Glutamatergic neuron (in vitro differentiated cells): ENCODE data around the gene GAS5. TPM values are rescaled to one million over a fixed set of nuclear protein-coding genes. Genes with fewer than 3 reads are reported as not detected.
"Not testable (repeated sequence)": the region's sequence is repeated elsewhere in the genome, so short reads cannot be mapped to it uniquely, and the experiment has no call there.

Source experiments
- DNase-seq: peaks from one replicate; pipeline ENCODE4 v3.0.0; 2022
- H3K27ac Mint-ChIP-seq: one replicate; pipeline ENCODE4 v1.8.0; 2020; ENCODE audit warnings: mild to moderate bottlenecking, mixed read lengths, inconsistent platforms; ENCODE audit not compliant: unreplicated experiment
- H3K27me3 Mint-ChIP-seq: one replicate; pipeline ENCODE4 v1.8.0; 2020; ENCODE audit warnings: mild to moderate bottlenecking, moderate library complexity, mixed read lengths, inconsistent platforms; ENCODE audit not compliant: unreplicated experiment
- H3K36me3 Mint-ChIP-seq: one replicate; pipeline ENCODE4 v1.8.0; 2020; ENCODE audit warnings: mild to moderate bottlenecking, mixed read lengths, inconsistent platforms; ENCODE audit not compliant: unreplicated experiment
- H3K4me1 Mint-ChIP-seq: one replicate; pipeline ENCODE4 v1.8.0; 2020; ENCODE audit warnings: mild to moderate bottlenecking, low read depth, mixed read lengths, inconsistent platforms; ENCODE audit not compliant: unreplicated experiment
- H3K4me3 Mint-ChIP-seq: one replicate; pipeline ENCODE4 v1.8.0; 2020; ENCODE audit warnings: mild to moderate bottlenecking, mixed read lengths, inconsistent platforms; ENCODE audit not compliant: unreplicated experiment
- H3K9me3 Mint-ChIP-seq: one replicate; pipeline ENCODE4 v1.8.0; 2020; ENCODE audit warnings: mild to moderate bottlenecking, moderate library complexity, mixed read lengths, inconsistent platforms; ENCODE audit not compliant: unreplicated experiment
- total RNA-seq: library from RNA; stranded (reverse); fragmentation: NEBNext Ultra II Directional; extraction: Animal tissue kit (Norgen Biotek cat#: 25700); gene quantifications from one replicate; pipeline ENCODE4 v1.2.1, GENCODE V29; 2021; ENCODE audit not compliant: unreplicated experiment
- TF ChIP-seq, protein P1 (sequence below): fragments of 200-600 bp; sonication (generic); IDR thresholded peaks from one replicate; pipeline ENCODE4 v1.5.0; 2021; ENCODE audit not compliant: partially characterized antibody, unreplicated experiment

GAS5 gene
- total RNA-seq, 1 donor from 2014 or later, result 281 TPM

DNA sequence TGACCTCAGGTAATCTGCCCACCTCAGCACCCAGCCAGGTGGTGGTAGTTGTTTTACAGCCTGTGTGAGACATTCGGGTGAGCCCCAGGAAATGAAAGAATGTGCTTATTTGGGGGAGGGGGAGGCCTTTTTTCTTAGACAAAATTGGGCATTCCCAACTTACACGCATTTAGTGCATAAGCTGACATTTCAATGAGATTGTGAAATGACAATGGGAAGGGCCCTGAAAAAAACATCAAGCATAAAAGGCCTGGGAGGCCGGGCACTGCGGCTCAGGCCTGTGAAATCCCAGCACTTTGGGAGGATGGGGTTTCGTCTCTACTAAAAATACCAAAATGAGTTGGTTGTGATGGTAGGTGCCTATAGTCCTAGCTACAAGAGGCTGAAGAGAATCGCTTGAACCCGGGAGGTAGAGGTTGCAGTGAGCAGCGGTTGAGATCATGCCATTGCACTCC, 5.0 kb downstream of the GAS5 start:
- H3K4me1 Mint-ChIP-seq, result peaks cover 17% of the 10 kb centered on the region
- TF ChIP-seq, protein P1, sequence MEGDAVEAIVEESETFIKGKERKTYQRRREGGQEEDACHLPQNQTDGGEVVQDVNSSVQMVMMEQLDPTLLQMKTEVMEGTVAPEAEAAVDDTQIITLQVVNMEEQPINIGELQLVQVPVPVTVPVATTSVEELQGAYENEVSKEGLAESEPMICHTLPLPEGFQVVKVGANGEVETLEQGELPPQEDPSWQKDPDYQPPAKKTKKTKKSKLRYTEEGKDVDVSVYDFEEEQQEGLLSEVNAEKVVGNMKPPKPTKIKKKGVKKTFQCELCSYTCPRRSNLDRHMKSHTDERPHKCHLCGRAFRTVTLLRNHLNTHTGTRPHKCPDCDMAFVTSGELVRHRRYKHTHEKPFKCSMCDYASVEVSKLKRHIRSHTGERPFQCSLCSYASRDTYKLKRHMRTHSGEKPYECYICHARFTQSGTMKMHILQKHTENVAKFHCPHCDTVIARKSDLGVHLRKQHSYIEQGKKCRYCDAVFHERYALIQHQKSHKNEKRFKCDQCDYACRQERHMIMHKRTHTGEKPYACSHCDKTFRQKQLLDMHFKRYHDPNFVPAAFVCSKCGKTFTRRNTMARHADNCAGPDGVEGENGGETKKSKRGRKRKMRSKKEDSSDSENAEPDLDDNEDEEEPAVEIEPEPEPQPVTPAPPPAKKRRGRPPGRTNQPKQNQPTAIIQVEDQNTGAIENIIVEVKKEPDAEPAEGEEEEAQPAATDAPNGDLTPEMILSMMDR, result no peak
- peaks cover 2% of the 10 kb centered on the region for H3K27me3 Mint-ChIP-seq
- no peak for DNase-seq
- no peak overlapping the region for H3K27ac Mint-ChIP-seq
- peaks cover 4% of the 10 kb centered on the region for H3K36me3 Mint-ChIP-seq
- no peak overlapping the region for H3K4me3 Mint-ChIP-seq
- H3K9me3 Mint-ChIP-seq, result peaks cover 5% of the 10 kb centered on the region

GRCh38 chr1:173862146-173862768, 5.5 kb downstream of the GAS5 start:
- DNase-seq, H3K4me3 Mint-ChIP-seq, H3K36me3 Mint-ChIP-seq, H3K9me3 Mint-ChIP-seq, H3K27ac Mint-ChIP-seq, H3K27me3 Mint-ChIP-seq: not testable (repeated sequence)
- peaks cover 17% of the 10 kb centered on the region for H3K4me1 Mint-ChIP-seq

- H3K4me3 Mint-ChIP-seq, result no peak overlapping the region
- H3K4me1 Mint-ChIP-seq, result peaks cover 17% of the 10 kb centered on the region
- H3K9me3 Mint-ChIP-seq, result peaks cover 2% of the 10 kb centered on the region
- DNase-seq, result no peak
- TF ChIP-seq, protein P1, result no peak
- no peak overlapping the region for H3K27ac Mint-ChIP-seq
- H3K27me3 Mint-ChIP-seq, result no peaks in the 10 kb centered on the region
- H3K36me3 Mint-ChIP-seq, result peaks cover 4% of the 10 kb centered on the region
Observed at GRCh38 chr1:173861731-173862145, 6.1 kb downstream of the GAS5 start.

- peaks cover under 1% of the 10 kb centered on the region for H3K4me1 Mint-ChIP-seq
- H3K27ac Mint-ChIP-seq, result no peak overlapping the region
- no peaks in the 10 kb centered on the region for H3K36me3 Mint-ChIP-seq
Observed at GRCh38 chr1:173860065-173860464, 7.7 kb downstream of the GAS5 start.

GRCh38 chr1:173859547-173859946, 8.2 kb downstream of the GAS5 start:
- not testable (repeated sequence) for H3K27ac Mint-ChIP-seq, DNase-seq, H3K36me3 Mint-ChIP-seq, H3K27me3 Mint-ChIP-seq, H3K4me1 Mint-ChIP-seq, H3K9me3 Mint-ChIP-seq, H3K4me3 Mint-ChIP-seq

More at GRCh38 chr1:173860065-173860464, 7.7 kb downstream of the GAS5 start:
- Mint-ChIP-seq H3K27me3 (no peaks in the 10 kb centered on the region), H3K9me3 (peaks cover 2% of the 10 kb centered on the region), H3K4me3 (no peak overlapping the region)
- no peak for DNase-seq
- TF ChIP-seq, protein P1, result no peak

DNA sequence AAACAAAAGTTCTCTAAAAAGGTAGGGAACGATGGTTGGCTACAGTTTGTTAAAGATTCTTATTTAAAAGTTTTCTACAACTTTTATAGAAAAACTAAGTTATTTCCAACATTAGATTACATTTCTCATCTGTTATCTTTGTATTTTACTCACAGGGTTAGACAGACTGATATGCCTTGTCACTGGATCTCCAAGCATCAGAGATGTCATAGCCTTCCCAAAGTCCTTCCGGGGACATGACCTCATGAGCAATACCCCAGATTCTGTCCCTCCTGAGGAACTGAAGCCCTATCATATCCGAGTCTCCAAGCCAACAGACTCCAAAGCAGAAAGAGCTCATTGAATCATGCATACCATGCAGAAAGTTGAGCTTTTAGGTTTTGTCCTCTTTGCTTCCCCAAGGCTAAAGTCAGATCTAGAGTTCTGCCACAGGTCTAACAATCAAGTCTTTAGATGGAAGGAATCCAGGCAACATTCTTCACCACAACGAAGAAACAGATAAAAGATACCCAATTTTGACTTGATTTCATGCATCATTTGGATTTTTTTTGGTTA, 10.3 kb downstream of the GAS5 start:
- H3K27me3 Mint-ChIP-seq, result no peaks in the 10 kb centered on the region
- no peak overlapping the region for H3K4me3 Mint-ChIP-seq
- H3K4me1 Mint-ChIP-seq, result no peaks in the 10 kb centered on the region
- no peak for DNase-seq
- TF ChIP-seq, protein P1, result no peak
- H3K9me3 Mint-ChIP-seq, result peaks cover 2% of the 10 kb centered on the region
- H3K36me3 Mint-ChIP-seq, result no peaks in the 10 kb centered on the region
- H3K27ac Mint-ChIP-seq, result no peak overlapping the region
